Upper lobe of right lung (tissue), 1 donor: Measurements from ENCODE around the gene ZNF155. TPM values are rescaled to one million over a fixed set of nuclear protein-coding genes. Genes with fewer than 3 reads are reported as not detected.

Experiments
- ATAC-seq: fragments of 200-7000 bp; cut with Tn5 transposase; one replicate; pipeline ENCODE4 v1.9.1; 2020; ENCODE audit warnings: mild to moderate bottlenecking, moderate library complexity
- DNase-seq: peaks from one replicate; pipeline ENCODE4 v3.0.0-alpha.2; 2020
- H3K27ac ChIP-seq: fragments of 200-600 bp; one replicate; pipeline ENCODE4 v1.8.0; 2022
- H3K27me3 ChIP-seq: fragments of 200-600 bp; one replicate; pipeline ENCODE4 v1.8.0; 2022; ENCODE audit warnings: mild to moderate bottlenecking
- H3K36me3 ChIP-seq: fragments of 200-600 bp; one replicate; pipeline ENCODE4 v1.8.0; 2022
- H3K4me1 ChIP-seq: fragments of 200-600 bp; one replicate; pipeline ENCODE4 v1.8.0; 2022
- H3K4me3 ChIP-seq: fragments of 200-600 bp; one replicate; pipeline ENCODE4 v1.8.0; 2022; ENCODE audit warnings: mild to moderate bottlenecking
- H3K9me3 ChIP-seq: fragments of 200-600 bp; one replicate; pipeline ENCODE4 v1.8.0; 2022
- CTCF ChIP-seq: fragments of 200-600 bp; IDR thresholded peaks from one replicate; pipeline ENCODE4 v1.8.0; 2022; ENCODE audit warnings: antibody characterized with exemption
- intact Hi-C: fragments of 100-400 bp; cut with DNase I; formaldehyde crosslinking; loops from one replicate; pipeline ENCODE4 v1.11.0; 2022
- total RNA-seq: library from RNA; stranded (reverse); fragmentation: NEBNext Ultra II Directional; extraction: Animal tissue kit (Norgen Biotek cat#: 25700); gene quantifications from one replicate; pipeline ENCODE4 v1.2.1, GENCODE V29; 2021
- donor health status: DM: no; HTN: yes; CAD: no; lungs with severe emphysema.

Gene ZNF155
- total RNA-seq, 1 donor from 2014 or later: 8.7 TPM

- H3K4me3 ChIP-seq: no peak overlapping the region
- no peak for TF ChIP-seq CTCF
- H3K27me3 ChIP-seq: no peaks in the 10 kb centered on the region
- peaks cover 9% of the 10 kb centered on the region for H3K4me1 ChIP-seq
- no peak for DNase-seq
- intact Hi-C loops: no loop called here
- ATAC-seq: no peak
- peaks cover 35% of the 10 kb centered on the region for H3K9me3 ChIP-seq
- H3K36me3 ChIP-seq: peaks cover 44% of the 10 kb centered on the region
- H3K27ac ChIP-seq: no peak overlapping the region
These were observed 23.5 kb downstream of the ZNF155 start for GRCh38 chr19:44007473-44007872.

GRCh38 chr19:44010468-44010867, 26.5 kb downstream of the ZNF155 start:
- Histone ChIP-seq H3K27me3 (no peaks in the 10 kb centered on the region), H3K36me3 (peaks cover 44% of the 10 kb centered on the region), H3K4me1 (no peaks in the 10 kb centered on the region), H3K27ac (no peak overlapping the region), H3K9me3 (peaks cover 49% of the 10 kb centered on the region), H3K4me3 (no peak overlapping the region)
- no peak for DNase-seq
- no peak for ATAC-seq
- no peak for TF ChIP-seq CTCF
- intact Hi-C loops: no loop called here

- DNase-seq (no peak), ATAC-seq (no peak)
- H3K27me3 ChIP-seq: no peaks in the 10 kb centered on the region
- peaks cover under 1% of the 10 kb centered on the region for H3K9me3 ChIP-seq
- intact Hi-C loops: no loop called here
- H3K4me3 ChIP-seq: no peak overlapping the region
- no peak for TF ChIP-seq CTCF
- no peaks in the 10 kb centered on the region for H3K4me1 ChIP-seq
- H3K27ac ChIP-seq: no peak overlapping the region
- H3K36me3 ChIP-seq: no peaks in the 10 kb centered on the region
These were observed 35.5 kb downstream of the ZNF155 start for GRCh38 chr19:44019498-44019897.

GRCh38 chr19:44021221-44021620, 37.2 kb downstream of the ZNF155 start:
- Histone ChIP-seq H3K4me3 (no peak overlapping the region), H3K27me3 (no peaks in the 10 kb centered on the region), H3K36me3 (no peaks in the 10 kb centered on the region), H3K4me1 (peaks cover 5% of the 10 kb centered on the region), H3K9me3 (no peaks in the 10 kb centered on the region), H3K27ac (no peak overlapping the region)
- ATAC-seq: no peak
- intact Hi-C loops: no loop called here
- no peak for DNase-seq
- no peak for TF ChIP-seq CTCF

GRCh38 chr19:44024900-44025216, 40.9 kb downstream of the ZNF155 start:
- no peak for TF ChIP-seq CTCF
- peaks cover 22% of the 10 kb centered on the region for H3K36me3 ChIP-seq
- intact Hi-C loops: no loop called here
- peak overlapping the region; percentile 79 for H3K4me3 ChIP-seq
- H3K9me3 ChIP-seq: peaks cover 5% of the 10 kb centered on the region
- no peak for ATAC-seq
- no peak for DNase-seq
- H3K4me1 ChIP-seq: peaks cover 5% of the 10 kb centered on the region
- peak overlapping the region; percentile 62 for H3K27ac ChIP-seq
- H3K27me3 ChIP-seq: no peaks in the 10 kb centered on the region

GRCh38 chr19:44025217-44025936, 41.4 kb downstream of the ZNF155 start, which contains the start of gene ZNF222:
ZNF222 (plus strand) TSS chr19:44025379; CDS start chr19:44025437, 58 bp downstream.
- TF ChIP-seq CTCF: no peak

More at GRCh38 chr19:44025217-44025936, 41.4 kb downstream of the ZNF155 start, which contains the start of gene ZNF222:
- Histone ChIP-seq H3K4me1 (peaks cover 5% of the 10 kb centered on the region), H3K9me3 (peaks cover 10% of the 10 kb centered on the region), H3K4me3 (peak within 1 kb of the TSS; percentile 79), H3K27me3 (no peaks in the 10 kb centered on the region), H3K36me3 (peaks cover 27% of the 10 kb centered on the region), H3K27ac (peak within 1 kb of the TSS; percentile 62)
- peak; percentile 99 for ATAC-seq
- intact Hi-C loops: no loop called here
- peak; percentile 86 for DNase-seq
